Measurements from ENCODE around the gene PARVB. TPM values are rescaled to one million over a fixed set of nuclear protein-coding genes. Genes with fewer than 3 reads are reported as not detected.

Gene PARVB
- total and polyA plus RNA-seq, 7 experiments from 2014 or later, result 0.18 to 51.2 (median 4.2) TPM

- Histone ChIP-seq H3K4me1 (ENCODE audit: control insufficient read depth in 2 of 2, insufficient read depth in 2 of 2, low read length in 2 of 2) (no peaks in the 10 kb centered on the region), H3K4me3 (ENCODE audit: low read length) (no peak overlapping the region), H3K36me3 (ENCODE audit: control insufficient read depth in 2 of 3, insufficient read depth in 3 of 3, low read length in 3 of 3) (no peaks in the 10 kb centered on the region), H3K27me3 (ENCODE audit: control insufficient read depth in 2 of 2, insufficient read depth in 2 of 2, low read length in 2 of 2) (no peaks in the 10 kb centered on the region), H3K9me3 (ENCODE audit: control insufficient read depth in 2 of 3, low read length in 3 of 3) (peaks cover 0 to 3% (median 0%) of the 10 kb centered on the region in 3 experiments), H3K27ac (ENCODE audit: low read depth, low read length) (no peak overlapping the region)
- Mint-ChIP-seq H3K4me3 (no peak overlapping the region), H3K36me3 (peaks cover 6 to 25% (median 16%) of the 10 kb centered on the region in 5 donors), H3K27ac (no peak overlapping the region), H3K4me1 (peaks cover 0 to 12% (median 0%) of the 10 kb centered on the region in 7 donors), H3K9me3 (peaks cover 0 to 23% (median 6%) of the 10 kb centered on the region in 11 donors), H3K27me3 (no peaks in the 10 kb centered on the region)
- no peak for ATAC-seq
- ChIA-PET CTCF (no interaction called here), POLR2A (no interaction called here)
- intact Hi-C loops (cut with micrococcal nuclease), result no loop called here
- no peak for DNase-seq
Measured at GRCh38 chr22:44214764-44215163, 190.7 kb downstream of the PARVB start.

GRCh38 chr22:44215287-44215686, 191.2 kb downstream of the PARVB start:
- ChIA-PET CTCF (no interaction called here), POLR2A (no interaction called here)
- no peak overlapping the region for H3K4me3 ChIP-seq (ENCODE audit: low read length)
- Mint-ChIP-seq H3K27me3 (no peaks in the 10 kb centered on the region), H3K27ac (no peak overlapping the region), H3K9me3 (peaks cover 0 to 18% (median 1%) of the 10 kb centered on the region in 11 donors), H3K4me1 (peaks cover 0 to 12% (median 0%) of the 10 kb centered on the region in 7 donors), H3K36me3 (peaks cover 4 to 20% (median 11%) of the 10 kb centered on the region in 5 donors), H3K4me3 (no peak overlapping the region)
- no peak for DNase-seq
- H3K36me3 ChIP-seq (ENCODE audit: control insufficient read depth in 2 of 3, insufficient read depth in 3 of 3, low read length in 3 of 3), result no peaks in the 10 kb centered on the region
- intact Hi-C loops (cut with micrococcal nuclease), result no loop called here
- H3K27me3 ChIP-seq (ENCODE audit: control insufficient read depth in 2 of 2, insufficient read depth in 2 of 2, low read length in 2 of 2), result no peaks in the 10 kb centered on the region
- H3K4me1 ChIP-seq (ENCODE audit: control insufficient read depth in 2 of 2, insufficient read depth in 2 of 2, low read length in 2 of 2), result no peaks in the 10 kb centered on the region
- ATAC-seq, result no peak
- H3K27ac ChIP-seq (ENCODE audit: low read depth, low read length), result no peak overlapping the region
- H3K9me3 ChIP-seq (ENCODE audit: control insufficient read depth in 2 of 3, low read length in 3 of 3), result no peaks in the 10 kb centered on the region

- intact Hi-C loops (cut with micrococcal nuclease), result no loop called here
- Histone ChIP-seq H3K9me3 (ENCODE audit: control insufficient read depth in 2 of 3, low read length in 3 of 3) (no peaks in the 10 kb centered on the region), H3K27ac (ENCODE audit: low read depth, low read length) (no peak overlapping the region), H3K4me1 (ENCODE audit: control insufficient read depth in 2 of 2, insufficient read depth in 2 of 2, low read length in 2 of 2) (no peaks in the 10 kb centered on the region), H3K36me3 (ENCODE audit: control insufficient read depth in 2 of 3, insufficient read depth in 3 of 3, low read length in 3 of 3) (no peaks in the 10 kb centered on the region), H3K27me3 (ENCODE audit: control insufficient read depth in 2 of 2, insufficient read depth in 2 of 2, low read length in 2 of 2) (no peaks in the 10 kb centered on the region), H3K4me3 (ENCODE audit: low read length) (no peak overlapping the region)
- ATAC-seq (no peak), DNase-seq (no peak)
- Mint-ChIP-seq H3K27ac (no peak overlapping the region), H3K4me1 (no peaks in the 10 kb centered on the region), H3K9me3 (peaks cover 0 to 8% (median 0%) of the 10 kb centered on the region in 11 donors), H3K36me3 (peaks cover 0 to 6% (median 5%) of the 10 kb centered on the region in 5 donors), H3K27me3 (no peaks in the 10 kb centered on the region), H3K4me3 (no peak overlapping the region)
- ChIA-PET POLR2A (no interaction called here), CTCF (no interaction called here)
Measured at GRCh38 chr22:44217346-44217745, 193.2 kb downstream of the PARVB start.

DNA sequence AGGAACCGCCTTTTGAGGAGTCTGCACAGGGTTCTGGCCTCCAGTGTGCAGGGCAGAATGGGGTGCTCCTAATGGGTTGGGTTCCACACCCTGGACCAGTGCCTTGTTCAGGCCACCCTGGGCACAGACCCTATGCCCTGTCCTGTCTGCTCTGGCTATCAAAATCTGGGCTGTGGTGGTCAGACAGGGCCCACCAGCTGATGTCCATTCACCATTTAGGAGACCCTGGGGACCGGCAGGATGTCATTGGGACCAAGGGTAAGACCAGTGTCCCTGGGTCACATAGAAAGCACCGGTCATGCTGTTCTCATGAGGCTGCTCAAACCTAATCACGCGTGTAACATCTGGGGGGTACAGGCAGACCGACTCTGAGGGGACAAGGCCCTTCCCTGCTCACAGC, 194.0 kb downstream of the PARVB start:
- intact Hi-C loops (cut with micrococcal nuclease), result no loop called here
- H3K27me3 ChIP-seq (ENCODE audit: control insufficient read depth in 2 of 2, insufficient read depth in 2 of 2, low read length in 2 of 2), result no peaks in the 10 kb centered on the region
- peaks cover 0 to 8% (median 0%) of the 10 kb centered on the region in 11 donors for H3K9me3 Mint-ChIP-seq
- no peaks in the 10 kb centered on the region for H3K36me3 ChIP-seq (ENCODE audit: control insufficient read depth in 2 of 3, insufficient read depth in 3 of 3, low read length in 3 of 3)
- H3K4me1 Mint-ChIP-seq, result no peaks in the 10 kb centered on the region
- H3K27ac Mint-ChIP-seq, result no peak overlapping the region
- H3K9me3 ChIP-seq (ENCODE audit: control insufficient read depth in 2 of 3, low read length in 3 of 3), result no peaks in the 10 kb centered on the region
- H3K4me3 ChIP-seq (ENCODE audit: low read length), result no peak overlapping the region
- ChIA-PET CTCF (no interaction called here), POLR2A (no interaction called here)
- no peak overlapping the region for H3K27ac ChIP-seq (ENCODE audit: low read depth, low read length)
- peaks cover 0 to 6% (median 5%) of the 10 kb centered on the region in 5 donors for H3K36me3 Mint-ChIP-seq
- H3K4me3 Mint-ChIP-seq, result no peak overlapping the region
- DNase-seq (no peak), ATAC-seq (no peak)
- no peaks in the 10 kb centered on the region for H3K4me1 ChIP-seq (ENCODE audit: control insufficient read depth in 2 of 2, insufficient read depth in 2 of 2, low read length in 2 of 2)
- no peaks in the 10 kb centered on the region for H3K27me3 Mint-ChIP-seq

DNA sequence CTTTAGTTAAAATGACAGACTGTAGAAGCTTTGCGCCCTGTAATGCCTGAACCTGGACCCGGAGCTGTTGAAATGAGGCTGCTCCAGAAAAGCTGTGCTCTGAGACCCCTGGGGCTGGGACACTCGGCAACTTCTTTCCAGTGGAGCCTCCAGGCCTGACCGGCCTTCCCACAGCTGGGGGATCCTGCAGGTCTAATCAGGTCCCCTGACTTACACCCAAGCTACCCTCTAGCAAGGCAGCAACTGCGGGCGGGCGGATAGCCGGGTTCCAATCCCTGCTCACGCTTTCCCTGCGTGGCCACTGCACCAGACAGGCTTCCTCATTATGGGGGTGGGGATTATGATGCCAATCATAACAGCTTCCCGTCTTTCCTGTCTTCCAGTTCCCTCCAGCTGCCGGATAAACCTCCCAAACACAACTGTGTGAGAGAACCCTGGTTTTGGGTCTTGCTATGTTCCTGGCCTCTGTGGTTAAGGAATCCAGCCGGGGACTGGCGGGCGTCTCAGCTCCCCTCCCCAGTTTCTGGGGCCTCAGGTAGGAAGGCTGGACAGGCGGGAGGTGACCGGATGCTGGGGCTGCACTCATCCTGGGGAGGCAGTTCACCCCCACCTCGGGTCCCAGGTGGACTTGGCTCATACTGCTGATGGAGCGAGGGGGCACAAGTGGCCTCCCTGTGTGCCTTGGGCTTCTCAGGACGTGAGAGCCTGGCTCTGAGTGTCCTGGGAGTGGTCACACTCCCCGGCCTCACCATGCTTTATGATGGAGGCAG, 195.2 kb downstream of the PARVB start:
- H3K9me3 ChIP-seq (ENCODE audit: control insufficient read depth in 2 of 3, low read length in 3 of 3), result no peaks in the 10 kb centered on the region
- CTCF ChIA-PET, result no interaction called here
- Mint-ChIP-seq H3K4me3 (no peak overlapping the region), H3K27ac (peak overlapping the region in 1 of 9 donors; percentile 70), H3K4me1 (peaks cover 0 to 1% (median 0%) of the 10 kb centered on the region in 7 donors), H3K9me3 (peaks cover 0 to 8% (median 0%) of the 10 kb centered on the region in 11 donors), H3K36me3 (peaks cover 0 to 6% (median 5%) of the 10 kb centered on the region in 5 donors), H3K27me3 (no peaks in the 10 kb centered on the region)
- no peaks in the 10 kb centered on the region for H3K36me3 ChIP-seq (ENCODE audit: control insufficient read depth in 2 of 3, insufficient read depth in 3 of 3, low read length in 3 of 3)
- no peak overlapping the region for H3K27ac ChIP-seq (ENCODE audit: low read depth, low read length)
- POLR2A ChIA-PET, result interaction anchor here (0.9 kb wide), 1 partner anchor 8 kb away, joined by 4 read pairs; no protein-coding TSS in a partner anchor
- H3K4me3 ChIP-seq (ENCODE audit: low read length), result no peak overlapping the region
- intact Hi-C loops (cut with micrococcal nuclease), result no loop called here
- no peaks in the 10 kb centered on the region for H3K4me1 ChIP-seq (ENCODE audit: control insufficient read depth in 2 of 2, insufficient read depth in 2 of 2, low read length in 2 of 2)
- DNase-seq (no peak), ATAC-seq (no peak)
- no peaks in the 10 kb centered on the region for H3K27me3 ChIP-seq (ENCODE audit: control insufficient read depth in 2 of 2, insufficient read depth in 2 of 2, low read length in 2 of 2)

DNA sequence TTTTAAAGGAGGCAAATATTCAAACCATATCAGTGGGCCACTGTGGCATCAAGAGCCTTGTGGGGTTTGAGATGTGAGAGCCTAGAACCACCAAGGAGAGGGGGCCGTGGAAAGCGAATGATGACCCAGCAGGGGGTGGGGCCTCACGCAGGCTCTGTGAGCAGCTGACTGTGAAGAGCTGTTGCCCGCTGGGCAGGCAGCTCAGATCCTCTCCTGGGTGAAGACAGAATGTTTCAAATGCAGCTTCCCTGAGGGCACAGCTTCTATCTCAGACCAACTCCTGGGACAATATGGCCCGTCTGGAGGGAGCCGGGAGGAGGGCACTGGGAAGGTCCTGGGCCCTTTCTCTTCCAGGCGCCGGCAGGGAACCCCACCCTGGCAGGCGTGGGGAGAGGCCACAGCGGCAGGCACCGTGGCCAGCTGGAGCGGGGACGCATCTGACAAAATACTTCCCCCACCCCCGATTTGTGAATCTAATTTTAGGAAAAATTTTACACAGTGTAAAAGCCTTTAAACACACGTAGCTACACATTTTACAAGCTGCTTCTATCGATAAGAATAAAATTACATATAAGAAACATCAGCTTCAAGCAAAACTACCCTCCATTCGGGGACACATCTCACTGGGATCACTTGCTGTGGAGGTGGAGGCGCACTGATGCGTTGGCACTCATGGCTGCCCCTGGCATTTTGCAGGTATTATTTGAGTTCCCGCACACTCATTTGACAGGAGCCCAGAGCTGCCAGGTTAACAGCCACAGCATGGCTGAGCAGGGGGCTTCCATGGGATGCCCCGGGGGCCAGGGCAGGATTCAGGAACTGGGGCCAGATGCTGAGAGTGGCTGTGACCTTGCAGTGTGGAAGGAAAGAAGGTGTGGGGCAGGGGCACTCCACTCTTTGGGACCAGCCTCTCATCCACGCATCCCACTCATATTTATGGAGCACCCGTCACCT, 196.9 kb downstream of the PARVB start:
- H3K4me3 Mint-ChIP-seq, result no peak overlapping the region
- peaks cover 0 to 7% (median 0%) of the 10 kb centered on the region in 11 donors for H3K9me3 Mint-ChIP-seq
- Histone ChIP-seq H3K4me1 (ENCODE audit: control insufficient read depth in 2 of 2, insufficient read depth in 2 of 2, low read length in 2 of 2) (no peaks in the 10 kb centered on the region), H3K27me3 (ENCODE audit: control insufficient read depth in 2 of 2, insufficient read depth in 2 of 2, low read length in 2 of 2) (no peaks in the 10 kb centered on the region), H3K4me3 (ENCODE audit: low read length) (no peak overlapping the region), H3K36me3 (ENCODE audit: control insufficient read depth in 2 of 3, insufficient read depth in 3 of 3, low read length in 3 of 3) (no peaks in the 10 kb centered on the region), H3K9me3 (ENCODE audit: control insufficient read depth in 2 of 3, low read length in 3 of 3) (no peaks in the 10 kb centered on the region), H3K27ac (ENCODE audit: low read depth, low read length) (no peak overlapping the region)
- peaks cover 0 to 1% (median 0%) of the 10 kb centered on the region in 7 donors for H3K4me1 Mint-ChIP-seq
- H3K36me3 Mint-ChIP-seq, result peaks cover 0 to 6% (median 5%) of the 10 kb centered on the region in 5 donors
- DNase-seq (no peak), ATAC-seq (no peak)
- intact Hi-C loops (cut with micrococcal nuclease), result no loop called here
- H3K27ac Mint-ChIP-seq, result no peak overlapping the region
- ChIA-PET POLR2A (no interaction called here), CTCF (no interaction called here)
- peaks cover 3 to 9% (median 6%) of the 10 kb centered on the region in 5 donors for H3K27me3 Mint-ChIP-seq

Data from naive thymus-derived CD4-positive, alpha-beta T cell (primary cell).